ENCODE measurements around the gene PLIN5.

Gene PLIN5

GRCh38 chr19:4504891-4505569 lies 30.0 kb downstream of the PLIN5 start:
- no peak for DNase-seq (ENCODE audit: low spot score)

GRCh38 chr19:4504297-4504701 lies 30.7 kb downstream of the PLIN5 start:
- no peak for DNase-seq (ENCODE audit: low spot score)

- DNase-seq (ENCODE audit: low spot score) = no peak
These were observed 31.2 kb downstream of the PLIN5 start for GRCh38 chr19:4503825-4504170.

GRCh38 chr19:4503132-4503824 lies 31.7 kb downstream of the PLIN5 start:
- DNase-seq (ENCODE audit: low spot score) = no peak

GRCh38 chr19:4502282-4503131 lies 32.5 kb downstream of the PLIN5 start:
- no peak for DNase-seq (ENCODE audit: low spot score)

- no peak for DNase-seq (ENCODE audit: low spot score)
These were observed 33.3 kb downstream of the PLIN5 start for GRCh38 chr19:4501691-4502090.

GRCh38 chr19:4500841-4501591 lies 34.0 kb downstream of the PLIN5 start:
- no peak for DNase-seq (ENCODE audit: low spot score)

- no peak for DNase-seq (ENCODE audit: low spot score)
These were observed 35.2 kb downstream of the PLIN5 start for GRCh38 chr19:4499855-4500254.

- DNase-seq (ENCODE audit: low spot score) = no peak
These were observed 35.7 kb downstream of the PLIN5 start for GRCh38 chr19:4499318-4499717.

- no peak for DNase-seq (ENCODE audit: low spot score)
These were observed 36.3 kb downstream of the PLIN5 start for GRCh38 chr19:4498694-4499093.

- no peak for DNase-seq (ENCODE audit: low spot score)
These were observed 37.1 kb downstream of the PLIN5 start for GRCh38 chr19:4497770-4498389.

GRCh38 chr19:4496304-4496703 lies 38.7 kb downstream of the PLIN5 start:
- DNase-seq (ENCODE audit: low spot score) = no peak

- DNase-seq (ENCODE audit: low spot score) = no peak
These were observed 39.6 kb downstream of the PLIN5 start for GRCh38 chr19:4495471-4495870.

GRCh38 chr19:4494691-4495064 lies 40.3 kb downstream of the PLIN5 start:
- DNase-seq (ENCODE audit: low spot score) = no peak

GRCh38 chr19:4493929-4494690 lies 40.9 kb downstream of the PLIN5 start:
- DNase-seq (ENCODE audit: low spot score) = no peak

- DNase-seq (ENCODE audit: low spot score) = no peak
These were observed 41.7 kb downstream of the PLIN5 start for GRCh38 chr19:4493104-4493928.

- no peak for DNase-seq (ENCODE audit: low spot score)
These were observed 42.5 kb downstream of the PLIN5 start for GRCh38 chr19:4492337-4493103.

GRCh38 chr19:4491446-4491845 lies 43.6 kb downstream of the PLIN5 start:
- DNase-seq (ENCODE audit: low spot score) = no peak

- no peak for DNase-seq (ENCODE audit: low spot score)
These were observed 46.5 kb downstream of the PLIN5 start for GRCh38 chr19:4488496-4488895.
